Measurements from ENCODE around the gene DNAH2.

The DNAH2 gene

DNA sequence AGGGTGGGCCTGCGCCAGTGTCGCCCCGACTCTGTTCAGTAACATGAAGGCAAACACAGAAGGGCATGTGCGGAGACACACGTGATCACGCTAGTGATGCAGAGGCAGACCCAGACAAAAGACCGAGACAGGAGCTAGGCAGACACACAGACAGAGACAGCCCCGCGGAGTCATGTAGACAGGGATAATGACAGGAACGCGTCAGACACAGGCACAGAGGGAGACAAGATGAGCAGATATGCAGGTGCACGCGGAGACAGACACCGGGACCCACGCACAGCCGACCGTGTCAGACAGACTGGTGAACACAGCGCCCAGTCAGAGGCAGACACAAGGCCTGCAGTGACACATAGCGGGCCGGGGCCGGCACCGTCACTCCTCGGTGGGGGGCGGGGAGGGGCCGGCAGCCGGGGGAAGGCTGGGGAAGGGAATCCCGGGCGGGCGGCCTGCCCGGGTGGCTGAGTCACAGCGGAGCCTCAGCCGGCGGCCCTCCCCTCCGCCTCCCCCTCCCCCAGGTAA lies 123.9 kb downstream of the DNAH2 start:
- DNase-seq, result peak; percentile 42

DNA sequence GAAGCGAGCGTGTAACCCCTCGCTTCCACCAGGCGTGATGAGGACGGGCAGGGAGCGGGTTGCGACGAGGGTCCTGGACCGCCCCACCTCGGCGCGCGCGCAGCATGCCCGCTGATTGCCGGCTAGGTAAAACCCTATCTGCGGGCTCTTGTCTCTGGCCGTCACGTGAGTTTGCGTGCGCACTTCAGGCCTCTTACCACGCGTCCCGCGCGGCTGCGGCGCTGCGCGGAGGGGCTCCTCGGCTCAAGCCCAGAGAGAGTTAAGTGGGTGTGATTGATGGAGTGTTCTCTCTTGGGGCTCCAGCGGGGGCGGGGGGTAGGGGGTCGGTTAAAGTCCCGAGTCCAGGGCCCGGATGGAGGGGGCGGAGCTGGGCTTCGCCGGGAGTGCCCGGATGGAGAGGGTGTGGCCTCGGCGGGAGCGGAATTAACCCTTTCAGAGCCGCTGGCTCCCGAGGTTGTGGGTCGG lies 124.4 kb downstream of the DNAH2 start:
- peak; percentile 86 for DNase-seq

DNA sequence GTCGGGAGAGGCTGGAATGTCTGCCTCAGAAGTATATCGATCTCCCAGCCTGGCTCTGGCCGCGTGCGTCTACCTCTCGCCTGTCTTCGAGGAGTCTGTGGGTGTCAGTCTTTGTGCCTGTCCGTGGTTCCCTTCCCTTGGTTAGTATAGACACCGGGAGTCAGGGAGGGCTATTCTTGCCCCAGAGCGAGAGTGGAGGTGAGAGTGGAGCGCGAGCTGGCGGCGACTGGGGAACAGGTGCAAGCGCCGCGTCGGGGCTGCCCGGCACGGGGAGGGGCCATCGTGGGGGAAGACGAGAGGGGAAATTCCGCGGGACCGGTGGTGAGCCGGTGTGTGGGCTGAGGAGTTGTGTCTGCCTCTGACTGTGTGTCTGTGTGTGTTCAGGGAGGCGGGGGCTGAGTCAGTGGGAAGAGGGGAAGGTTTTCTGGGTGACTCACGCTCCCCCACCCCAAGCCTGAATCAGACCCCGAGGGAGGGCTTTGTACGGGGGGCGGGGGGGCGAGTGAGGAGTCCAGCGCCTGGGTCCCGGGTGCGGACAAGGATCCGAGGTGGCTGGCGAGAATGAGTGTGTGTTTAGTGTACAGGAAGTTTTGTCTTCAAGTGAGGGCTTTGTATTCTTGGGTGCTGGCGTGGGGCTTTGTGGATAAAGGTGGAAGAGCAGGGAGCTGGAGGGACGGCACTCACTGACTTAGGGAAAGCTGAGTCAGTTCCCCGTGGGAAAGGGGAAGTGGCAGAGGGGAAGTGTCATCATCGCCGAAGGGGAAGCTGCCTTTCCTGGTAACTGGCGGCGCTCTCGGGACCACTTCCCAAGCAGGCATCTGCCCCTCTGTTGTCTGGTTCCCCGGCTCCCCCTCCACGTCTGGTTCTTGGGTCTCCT lies 125.1 kb downstream of the DNAH2 start:
- DNase-seq, result peak; percentile 51

DNA sequence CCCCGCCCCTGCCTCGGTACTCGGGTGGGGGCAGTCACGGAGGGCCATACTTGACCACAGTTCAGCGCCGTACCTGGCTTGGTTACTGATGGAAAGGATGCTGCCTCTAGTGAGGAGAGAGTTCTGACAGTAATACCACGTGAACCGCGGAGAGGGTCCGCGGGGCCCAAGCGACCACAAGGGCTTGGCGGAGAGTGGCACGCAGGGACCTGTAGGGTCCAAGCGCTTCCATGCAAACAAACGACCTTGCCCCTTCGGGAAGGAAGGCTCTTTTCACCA lies 125.7 kb downstream of the DNAH2 start:
- DNase-seq, result peak; percentile 54

DNA sequence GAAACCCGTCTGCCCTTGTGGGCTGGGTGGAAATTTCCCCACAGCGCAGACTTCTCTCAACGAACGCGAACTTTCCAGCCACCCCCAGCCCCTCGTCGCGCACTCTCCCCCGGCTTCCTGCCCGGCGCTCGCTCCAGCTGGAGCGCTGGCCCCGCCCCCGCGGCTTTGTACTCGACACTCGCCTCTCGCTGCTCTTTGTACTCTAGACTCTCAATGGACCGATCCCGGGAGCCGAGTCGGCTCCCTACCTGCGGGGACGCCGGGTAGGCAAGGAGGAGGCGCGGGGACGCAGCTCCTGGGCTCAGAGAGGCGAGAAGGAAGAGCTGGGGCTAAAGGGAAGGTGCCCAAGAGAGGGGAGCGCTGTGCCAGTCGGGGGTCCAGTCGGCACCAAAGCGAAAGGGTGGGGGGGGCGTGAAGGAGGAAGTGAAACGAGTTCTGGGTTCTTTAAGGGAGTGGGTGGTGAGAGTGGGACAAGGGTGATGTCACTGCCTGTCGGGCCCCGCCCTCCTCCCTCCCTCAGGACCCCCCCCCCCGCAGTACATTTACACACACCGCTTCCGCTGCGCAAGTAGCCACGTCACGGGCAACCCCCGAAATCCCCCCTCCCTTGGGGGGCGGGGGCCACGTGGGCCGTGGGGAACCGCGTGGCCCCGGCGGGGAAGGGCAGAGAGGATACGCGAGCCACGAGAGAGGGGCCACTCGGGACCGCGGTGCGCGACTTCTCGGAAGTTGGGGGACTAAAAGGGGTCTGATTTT lies 126.2 kb downstream of the DNAH2 start:
- peak; percentile 74 for DNase-seq

DNA sequence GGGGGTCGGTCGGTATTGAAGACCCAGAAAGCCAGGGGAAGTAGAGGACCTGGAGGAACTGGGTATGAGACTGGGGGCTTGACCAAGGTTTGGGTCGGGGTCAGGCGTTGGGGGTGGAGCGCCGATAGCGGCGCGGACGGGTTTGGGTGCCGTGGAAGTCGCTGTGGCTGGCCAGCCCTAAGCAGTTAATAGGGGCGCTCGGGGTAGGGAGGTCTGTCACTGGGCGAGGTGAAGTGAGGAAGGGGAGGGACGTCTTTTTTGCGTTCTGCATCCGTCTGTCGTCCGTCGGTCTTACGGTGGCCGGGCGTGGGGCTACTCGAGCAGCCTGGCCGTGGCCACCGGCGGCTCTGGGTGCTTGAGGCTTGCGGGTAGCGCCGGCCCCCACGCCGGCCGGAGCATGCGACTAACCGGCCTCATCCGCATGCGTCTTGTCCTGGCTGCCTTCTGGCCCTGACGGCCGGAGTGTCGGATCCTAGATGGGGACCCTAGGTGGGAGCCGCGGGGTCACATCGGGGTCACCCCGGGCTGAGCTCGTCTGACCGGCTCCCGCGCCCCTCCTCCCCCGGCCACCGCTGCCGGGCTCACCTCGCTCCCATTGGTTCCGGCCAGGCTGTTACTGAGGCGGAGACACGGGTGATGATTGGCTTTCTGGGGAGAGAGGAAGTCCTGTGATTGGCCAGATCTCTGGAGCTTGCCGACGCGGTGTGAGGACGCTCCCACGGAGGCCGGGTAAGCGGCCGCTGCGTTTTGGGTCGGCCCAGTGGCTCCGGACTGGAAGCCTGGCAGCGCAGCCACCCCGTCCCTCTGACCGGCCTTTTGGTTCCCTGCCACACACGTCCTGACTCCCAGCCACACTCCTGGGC lies 127.0 kb downstream of the DNAH2 start:
- DNase-seq, result peak; percentile 89

DNA sequence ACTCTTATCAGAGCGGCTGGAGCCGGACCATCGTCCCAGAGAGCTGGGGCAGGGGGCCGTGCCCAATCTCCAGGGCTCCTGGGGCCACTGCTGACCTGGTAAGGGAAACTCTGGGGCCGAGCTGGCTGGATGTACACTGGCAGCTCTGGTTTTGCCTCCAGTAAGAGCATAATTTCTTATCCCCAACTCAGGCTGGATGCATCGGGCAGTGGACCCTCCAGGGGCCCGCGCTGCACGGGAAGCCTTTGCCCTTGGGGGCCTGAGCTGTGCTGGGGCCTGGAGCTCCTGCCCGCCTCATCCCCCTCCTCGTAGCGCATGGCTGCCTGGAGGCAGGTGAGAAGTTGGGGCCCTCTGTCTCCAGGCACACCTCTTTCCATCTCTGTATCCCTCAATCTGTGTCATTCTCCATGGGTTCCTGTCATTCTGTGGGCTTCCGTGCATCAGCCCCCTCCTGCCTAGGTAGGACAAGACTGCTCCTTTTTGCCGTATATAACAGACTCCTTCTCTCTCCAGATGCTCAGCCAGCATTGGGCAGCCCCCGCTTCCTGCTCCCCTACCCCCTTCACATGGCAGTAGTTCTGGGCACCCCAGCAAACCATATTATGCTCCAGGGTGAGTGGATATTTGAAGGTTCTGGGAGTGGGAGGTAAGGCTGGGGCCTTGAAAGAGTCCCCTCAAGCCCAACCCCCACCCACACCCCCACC lies 128.0 kb downstream of the DNAH2 start:
- no peak for DNase-seq

DNA sequence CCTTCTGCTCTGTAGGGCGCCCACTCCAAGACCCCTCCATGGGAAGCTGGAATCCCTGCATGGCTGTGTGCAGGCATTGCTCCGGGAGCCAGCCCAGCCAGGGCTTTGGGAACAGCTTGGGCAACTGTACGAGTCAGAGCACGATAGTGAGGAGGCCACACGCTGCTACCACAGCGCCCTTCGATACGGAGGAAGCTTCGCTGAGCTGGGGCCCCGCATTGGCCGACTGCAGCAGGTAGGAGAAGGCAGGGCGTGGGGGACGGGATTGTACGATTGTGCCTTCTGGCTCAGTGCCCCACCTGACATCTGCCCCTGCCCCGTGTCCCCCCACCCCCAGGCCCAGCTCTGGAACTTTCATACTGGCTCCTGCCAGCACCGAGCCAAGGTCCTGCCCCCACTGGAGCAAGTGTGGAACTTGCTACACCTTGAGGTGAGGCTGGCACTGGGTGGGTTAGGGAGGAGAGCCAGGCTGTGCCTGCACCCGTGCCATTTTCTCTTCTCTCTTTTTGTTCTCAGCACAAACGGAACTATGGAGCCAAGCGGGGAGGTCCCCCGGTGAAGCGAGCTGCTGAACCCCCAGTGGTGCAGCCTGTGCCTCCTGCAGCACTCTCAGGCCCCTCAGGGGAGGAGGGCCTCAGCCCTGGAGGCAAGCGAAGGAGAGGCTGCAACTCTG lies 128.7 kb downstream of the DNAH2 start:
- no peak for DNase-seq

DNA sequence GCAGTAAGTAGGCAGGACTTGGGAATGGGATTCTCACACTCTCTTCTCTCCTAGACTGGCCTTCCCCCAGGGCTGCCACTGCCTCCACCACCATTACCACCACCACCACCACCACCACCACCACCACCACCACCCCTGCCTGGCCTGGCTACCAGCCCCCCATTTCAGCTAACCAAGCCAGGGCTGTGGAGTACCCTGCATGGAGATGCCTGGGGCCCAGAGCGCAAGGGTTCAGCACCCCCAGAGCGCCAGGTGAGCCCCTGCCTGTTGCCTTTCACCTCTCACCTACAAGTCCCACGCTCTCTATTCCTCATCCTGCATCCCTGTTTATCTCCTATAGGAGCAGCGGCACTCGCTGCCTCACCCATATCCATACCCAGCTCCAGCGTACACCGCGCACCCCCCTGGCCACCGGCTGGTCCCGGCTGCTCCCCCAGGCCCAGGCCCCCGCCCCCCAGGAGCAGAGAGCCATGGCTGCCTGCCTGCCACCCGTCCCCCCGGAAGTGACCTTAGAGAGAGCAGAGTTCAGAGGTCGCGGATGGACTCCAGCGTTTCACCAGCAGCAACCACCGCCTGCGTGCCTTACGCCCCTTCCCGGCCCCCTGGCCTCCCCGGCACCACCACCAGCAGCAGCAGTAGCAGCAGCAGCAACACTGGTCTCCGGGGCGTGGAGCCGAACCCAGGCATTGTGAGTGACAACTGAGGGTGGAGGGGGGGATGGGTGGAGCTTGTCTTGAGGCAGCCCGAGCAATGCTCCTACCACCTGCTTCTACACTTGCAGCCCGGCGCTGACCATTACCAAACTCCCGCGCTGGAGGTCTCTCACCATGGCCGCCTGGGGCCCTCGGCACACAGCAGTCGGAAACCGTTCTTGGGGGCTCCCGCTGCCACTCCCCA lies 129.5 kb downstream of the DNAH2 start:
- no peak for DNase-seq

DNA sequence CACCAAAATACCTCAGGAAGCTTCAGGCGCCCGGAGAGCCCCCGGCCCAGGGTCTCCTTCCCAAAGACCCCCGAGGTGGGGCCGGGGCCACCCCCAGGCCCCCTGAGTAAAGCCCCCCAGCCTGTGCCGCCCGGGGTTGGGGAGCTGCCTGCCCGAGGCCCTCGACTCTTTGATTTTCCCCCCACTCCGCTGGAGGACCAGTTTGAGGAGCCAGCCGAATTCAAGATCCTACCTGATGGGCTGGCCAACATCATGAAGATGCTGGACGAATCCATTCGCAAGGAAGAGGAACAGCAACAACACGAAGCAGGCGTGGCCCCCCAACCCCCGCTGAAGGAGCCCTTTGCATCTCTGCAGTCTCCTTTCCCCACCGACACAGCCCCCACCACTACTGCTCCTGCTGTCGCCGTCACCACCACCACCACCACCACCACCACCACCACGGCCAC lies 130.6 kb downstream of the DNAH2 start:
- no peak for DNase-seq

DNA sequence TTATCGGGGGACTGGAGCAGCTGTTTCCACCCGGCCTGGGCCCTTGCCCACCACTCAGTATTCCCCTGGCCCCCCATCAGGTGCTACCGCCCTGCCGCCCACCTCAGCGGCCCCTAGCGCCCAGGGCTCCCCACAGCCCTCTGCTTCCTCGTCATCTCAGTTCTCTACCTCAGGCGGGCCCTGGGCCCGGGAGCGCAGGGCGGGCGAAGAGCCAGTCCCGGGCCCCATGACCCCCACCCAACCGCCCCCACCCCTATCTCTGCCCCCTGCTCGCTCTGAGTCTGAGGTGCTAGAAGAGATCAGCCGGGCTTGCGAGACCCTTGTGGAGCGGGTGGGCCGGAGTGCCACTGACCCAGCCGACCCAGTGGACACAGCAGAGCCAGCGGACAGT lies 131.2 kb downstream of the DNAH2 start:
- DNase-seq, result no peak

DNA sequence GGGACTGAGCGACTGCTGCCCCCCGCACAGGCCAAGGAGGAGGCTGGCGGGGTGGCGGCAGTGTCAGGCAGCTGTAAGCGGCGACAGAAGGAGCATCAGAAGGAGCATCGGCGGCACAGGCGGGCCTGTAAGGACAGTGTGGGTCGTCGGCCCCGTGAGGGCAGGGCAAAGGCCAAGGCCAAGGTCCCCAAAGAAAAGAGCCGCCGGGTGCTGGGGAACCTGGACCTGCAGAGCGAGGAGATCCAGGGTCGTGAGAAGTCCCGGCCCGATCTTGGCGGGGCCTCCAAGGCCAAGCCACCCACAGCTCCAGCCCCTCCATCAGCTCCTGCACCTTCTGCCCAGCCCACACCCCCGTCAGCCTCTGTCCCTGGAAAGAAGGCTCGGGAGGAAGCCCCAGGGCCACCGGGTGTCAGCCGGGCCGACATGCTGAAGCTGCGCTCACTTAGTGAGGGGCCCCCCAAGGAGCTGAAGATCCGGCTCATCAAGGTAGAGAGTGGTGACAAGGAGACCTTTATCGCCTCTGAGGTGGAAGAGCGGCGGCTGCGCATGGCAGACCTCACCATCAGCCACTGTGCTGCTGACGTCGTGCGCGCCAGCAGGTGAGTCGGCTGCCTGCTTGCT lies 131.7 kb downstream of the DNAH2 start:
- no peak for DNase-seq

DNA sequence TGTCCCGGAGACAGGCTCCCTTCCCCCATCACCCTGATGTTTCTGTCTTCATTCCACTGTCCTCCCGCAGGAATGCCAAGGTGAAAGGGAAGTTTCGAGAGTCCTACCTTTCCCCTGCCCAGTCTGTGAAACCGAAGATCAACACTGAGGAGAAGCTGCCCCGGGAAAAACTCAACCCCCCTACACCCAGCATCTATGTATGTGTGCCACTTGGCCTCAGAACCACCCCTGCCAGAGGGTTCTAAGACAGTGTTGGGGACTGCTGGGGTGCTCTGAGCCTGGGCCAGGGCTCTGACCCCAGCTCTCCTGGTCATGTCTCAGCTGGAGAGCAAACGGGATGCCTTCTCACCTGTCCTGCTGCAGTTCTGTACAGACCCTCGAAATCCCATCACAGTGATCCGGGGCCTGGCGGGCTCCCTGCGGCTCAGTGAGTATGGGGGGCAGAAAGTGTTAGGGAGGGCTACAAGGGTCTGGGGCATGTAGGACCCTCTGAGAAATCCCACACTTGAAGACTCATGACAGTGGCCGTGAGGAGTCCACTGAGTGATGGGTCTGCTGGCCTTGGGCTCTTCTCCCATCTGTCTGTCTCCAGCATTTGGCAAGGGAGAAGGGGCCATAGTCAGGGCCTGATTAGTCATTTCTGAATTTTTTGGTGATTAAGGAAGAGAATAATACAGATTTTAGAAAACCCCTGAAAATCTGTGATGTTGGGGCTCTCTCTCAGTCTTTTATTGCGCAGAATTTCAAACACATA lies 132.4 kb downstream of the DNAH2 start:
- DNase-seq, result no peak

DNA sequence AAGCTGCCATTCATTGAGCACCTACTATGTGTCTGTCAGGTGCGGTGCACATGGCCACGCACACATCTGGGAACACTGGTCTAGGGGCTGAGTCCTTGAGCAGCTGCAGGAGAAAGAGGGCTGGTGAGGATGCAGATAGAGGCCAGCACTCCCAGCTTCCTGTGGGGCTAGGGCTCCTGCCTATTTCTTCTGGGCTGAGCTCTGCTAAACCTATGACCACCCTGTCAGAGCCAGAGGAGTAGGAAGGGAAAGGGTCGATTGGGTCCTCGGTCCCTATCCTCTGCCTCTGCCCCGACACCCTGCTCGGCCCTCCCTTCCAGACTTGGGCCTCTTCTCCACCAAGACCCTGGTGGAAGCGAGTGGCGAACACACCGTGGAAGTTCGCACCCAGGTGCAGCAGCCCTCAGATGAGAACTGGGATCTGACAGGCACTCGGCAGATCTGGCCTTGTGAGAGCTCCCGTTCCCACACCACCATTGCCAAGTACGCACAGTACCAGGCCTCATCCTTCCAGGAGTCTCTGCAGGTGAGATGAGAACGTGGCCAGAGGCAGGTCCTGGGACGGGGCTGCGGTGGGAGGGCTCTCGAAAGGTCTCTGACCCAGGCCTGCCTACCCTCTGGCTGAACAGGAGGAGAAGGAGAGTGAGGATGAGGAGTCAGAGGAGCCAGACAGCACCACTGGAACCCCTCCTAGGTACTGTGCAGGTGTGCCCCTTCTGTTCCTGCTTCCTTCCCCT lies 133.3 kb downstream of the DNAH2 start:
- DNase-seq, result no peak

DNA sequence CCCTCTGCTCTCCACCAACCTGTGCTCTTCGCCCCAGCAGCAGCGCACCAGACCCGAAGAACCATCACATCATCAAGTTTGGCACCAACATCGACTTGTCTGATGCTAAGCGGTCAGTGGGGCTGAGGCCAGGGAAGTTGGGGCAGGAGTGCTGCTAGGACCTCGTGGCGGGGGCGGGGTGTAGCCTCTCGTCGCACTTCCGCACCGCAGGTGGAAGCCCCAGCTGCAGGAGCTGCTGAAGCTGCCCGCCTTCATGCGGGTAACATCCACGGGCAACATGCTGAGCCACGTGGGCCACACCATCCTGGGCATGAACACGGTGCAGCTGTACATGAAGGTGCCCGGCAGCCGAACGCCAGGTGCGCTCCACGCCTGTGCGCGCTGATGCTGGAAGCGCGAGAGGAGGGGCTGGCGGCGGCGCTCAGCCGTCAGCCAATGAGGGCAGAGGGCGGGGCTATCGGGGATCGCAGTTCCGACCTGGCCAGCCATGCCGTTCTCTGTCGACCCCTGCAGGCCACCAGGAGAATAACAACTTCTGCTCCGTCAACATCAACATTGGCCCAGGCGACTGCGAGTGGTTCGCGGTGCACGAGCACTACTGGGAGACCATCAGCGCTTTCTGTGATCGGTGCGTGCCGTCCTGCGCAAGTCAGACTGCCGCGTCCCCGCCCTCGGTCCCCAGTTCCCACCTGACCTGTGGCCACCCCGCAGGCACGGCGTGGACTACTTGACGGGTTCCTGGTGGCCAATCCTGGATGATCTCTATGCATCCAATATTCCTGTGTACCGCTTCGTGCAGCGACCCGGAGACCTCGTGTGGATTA lies 134.1 kb downstream of the DNAH2 start:
- peak; percentile 85 for DNase-seq

DNA sequence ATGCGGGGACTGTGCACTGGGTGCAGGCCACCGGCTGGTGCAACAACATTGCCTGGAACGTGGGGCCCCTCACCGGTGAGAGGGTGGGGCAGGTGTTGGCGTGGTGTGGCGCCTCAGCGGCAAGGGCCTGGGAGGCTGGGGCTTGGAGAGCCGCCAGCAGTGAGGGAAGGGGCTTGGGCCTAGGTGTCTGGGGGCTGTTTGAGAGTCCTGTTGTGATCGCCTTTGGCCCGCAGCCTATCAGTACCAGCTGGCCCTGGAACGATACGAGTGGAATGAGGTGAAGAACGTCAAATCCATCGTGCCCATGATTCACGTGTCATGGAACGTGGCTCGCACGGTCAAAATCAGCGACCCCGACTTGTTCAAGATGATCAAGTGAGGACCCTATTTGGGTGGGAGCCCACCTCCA lies 134.7 kb downstream of the DNAH2 start:
- DNase-seq, result no peak

DNA sequence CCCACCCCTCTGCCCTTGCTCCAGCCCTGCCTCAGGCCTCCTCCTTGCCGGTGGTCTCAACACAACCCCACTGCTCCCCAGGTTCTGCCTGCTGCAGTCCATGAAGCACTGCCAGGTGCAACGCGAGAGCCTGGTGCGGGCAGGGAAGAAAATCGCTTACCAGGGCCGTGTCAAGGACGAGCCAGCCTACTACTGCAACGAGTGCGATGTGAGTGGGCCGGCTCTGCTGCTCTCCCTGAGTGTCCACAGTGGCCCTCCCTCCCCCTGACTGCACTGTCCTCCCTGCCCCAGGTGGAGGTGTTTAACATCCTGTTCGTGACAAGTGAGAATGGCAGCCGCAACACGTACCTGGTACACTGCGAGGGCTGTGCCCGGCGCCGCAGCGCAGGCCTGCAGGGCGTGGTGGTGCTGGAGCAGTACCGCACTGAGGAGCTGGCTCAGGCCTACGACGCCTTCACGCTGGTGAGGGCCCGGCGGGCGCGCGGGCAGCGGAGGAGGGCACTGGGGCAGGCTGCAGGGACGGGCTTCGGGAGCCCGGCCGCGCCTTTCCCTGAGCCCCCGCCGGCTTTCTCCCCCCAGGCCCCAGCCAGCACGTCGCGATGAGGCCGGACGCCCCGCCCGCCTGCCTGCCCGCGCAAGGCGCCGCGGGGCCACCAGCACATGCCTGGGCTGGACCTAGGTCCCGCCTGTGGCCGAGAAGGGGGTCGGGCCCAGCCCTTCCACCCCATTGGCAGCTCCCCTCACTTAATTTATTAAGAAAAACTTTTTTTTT lies 135.6 kb downstream of the DNAH2 start:
- DNase-seq, result no peak

Measured in NCI-H1092 treated with DMSO at 0.1 percent for 48 hours (cell line).